NCI-H2196 treated with DMSO at 0.1 percent for 48 hours (cell line): ENCODE measurements around the gene PPARD.
"Not testable (repeated sequence)": the region's sequence is repeated elsewhere in the genome, so short reads cannot be mapped to it uniquely, and the experiment has no call there.

Experiments used
- DNase-seq: peaks from one replicate; lab custom pipeline; 2025; ENCODE audit not compliant: unreplicated experiment; lab: John Stamatoyannopoulos, UW

The PPARD gene

GRCh38 chr6:35403544-35404442, 61.4 kb downstream of the PPARD start:
- no peak for DNase-seq

GRCh38 chr6:35406711-35407485, 64.5 kb downstream of the PPARD start:
- DNase-seq: no peak

- DNase-seq: no peak
Measured at GRCh38 chr6:35409245-35409644, 66.9 kb downstream of the PPARD start.

GRCh38 chr6:35410131-35410530, 67.8 kb downstream of the PPARD start:
- no peak for DNase-seq

- no peak for DNase-seq
Measured at GRCh38 chr6:35411066-35411465, 68.7 kb downstream of the PPARD start.

GRCh38 chr6:35412102-35412501, 69.7 kb downstream of the PPARD start:
- no peak for DNase-seq

GRCh38 chr6:35413911-35414310, 71.6 kb downstream of the PPARD start:
- no peak for DNase-seq

DNA sequence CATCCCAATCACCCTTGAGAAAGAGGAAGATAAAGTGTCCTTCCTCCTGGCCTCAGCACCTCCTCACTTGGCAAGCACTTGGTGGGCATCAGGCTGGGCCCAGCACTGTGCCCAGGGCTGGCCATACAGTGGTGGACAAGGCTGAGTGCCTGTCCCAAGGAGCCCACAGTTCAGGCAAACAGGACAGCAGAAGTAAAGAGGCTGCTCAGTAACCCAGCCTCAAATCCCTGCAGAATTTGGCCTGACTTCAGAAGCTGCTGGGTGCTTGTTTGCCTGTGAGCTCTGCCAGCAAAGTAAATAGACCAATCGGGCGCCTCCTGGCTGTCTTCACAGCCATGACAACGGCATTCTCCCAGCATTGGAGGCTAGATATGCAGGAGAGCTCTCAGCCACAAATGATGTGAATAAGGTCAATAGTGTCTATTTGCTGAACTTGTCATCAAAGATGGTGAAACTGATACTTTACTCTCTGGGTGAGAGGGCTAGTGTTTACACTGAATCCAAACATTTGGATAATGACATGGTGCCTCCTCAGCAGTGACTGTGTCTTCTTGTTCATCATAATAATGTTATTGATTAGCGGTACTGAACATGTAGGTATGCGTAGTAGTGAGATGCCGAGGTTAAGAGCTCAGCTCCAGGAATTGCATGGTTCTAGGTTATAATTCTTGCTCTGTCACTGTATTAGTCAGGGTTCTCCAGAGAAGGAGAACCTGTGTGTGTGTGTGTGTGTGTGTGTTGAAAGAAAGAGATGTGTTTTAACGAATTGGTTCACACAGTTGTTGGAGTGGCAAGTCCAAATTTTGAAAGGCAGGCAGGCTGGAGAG, 72.9 kb downstream of the PPARD start:
- DNase-seq: peak; percentile 95

DNA sequence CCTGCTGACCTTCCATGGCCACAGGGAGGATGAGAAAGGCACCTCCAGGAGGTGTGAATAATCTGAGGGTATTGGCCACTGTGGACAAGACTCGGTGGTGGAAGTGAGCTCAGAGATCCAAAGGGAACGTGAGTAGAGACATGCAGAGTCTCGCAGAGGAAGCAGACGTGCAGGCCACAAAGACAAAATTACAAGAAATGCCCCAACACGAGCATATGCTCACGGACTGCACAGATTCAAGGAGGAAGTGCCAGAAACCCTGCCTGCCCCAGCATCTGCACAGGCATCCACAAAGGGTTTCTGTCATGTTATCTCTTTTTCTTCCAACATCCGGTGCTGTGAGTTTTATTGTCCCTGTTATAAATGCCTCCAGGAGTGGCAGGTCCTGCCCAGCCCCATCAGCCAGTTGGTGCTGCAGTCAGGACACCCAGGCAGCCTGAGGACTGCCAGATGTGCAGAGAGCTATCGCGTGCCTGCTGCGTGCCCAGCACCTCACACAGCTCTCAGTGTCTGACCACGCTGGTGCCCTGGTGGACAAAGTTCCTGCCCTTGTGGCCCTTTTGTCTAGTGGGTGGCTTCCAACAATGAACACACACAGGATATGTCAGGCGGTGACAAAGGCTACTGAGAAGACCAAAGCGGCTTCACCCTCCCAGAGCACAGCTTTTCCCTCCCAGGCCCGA, 75.8 kb downstream of the PPARD start:
- no peak for DNase-seq

GRCh38 chr6:35419417-35419816, 77.1 kb downstream of the PPARD start:
- no peak for DNase-seq

DNA sequence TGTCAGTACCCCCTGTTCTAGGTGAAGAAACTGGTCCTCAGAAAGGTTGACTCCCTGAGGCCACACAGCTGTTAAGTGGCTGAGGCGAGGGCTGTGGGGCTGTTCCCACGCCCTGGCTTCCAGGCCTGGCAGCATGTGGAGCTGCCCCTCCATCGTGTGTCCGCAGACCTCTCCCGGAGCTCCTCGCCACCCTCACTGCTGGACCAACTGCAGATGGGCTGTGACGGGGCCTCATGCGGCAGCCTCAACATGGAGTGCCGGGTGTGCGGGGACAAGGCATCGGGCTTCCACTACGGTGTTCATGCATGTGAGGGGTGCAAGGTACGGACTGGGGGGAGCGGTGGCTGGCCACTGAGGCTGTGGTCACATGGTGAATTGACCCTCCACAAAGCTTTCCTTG, 77.6 kb downstream of the PPARD start:
- DNase-seq: no peak

DNA sequence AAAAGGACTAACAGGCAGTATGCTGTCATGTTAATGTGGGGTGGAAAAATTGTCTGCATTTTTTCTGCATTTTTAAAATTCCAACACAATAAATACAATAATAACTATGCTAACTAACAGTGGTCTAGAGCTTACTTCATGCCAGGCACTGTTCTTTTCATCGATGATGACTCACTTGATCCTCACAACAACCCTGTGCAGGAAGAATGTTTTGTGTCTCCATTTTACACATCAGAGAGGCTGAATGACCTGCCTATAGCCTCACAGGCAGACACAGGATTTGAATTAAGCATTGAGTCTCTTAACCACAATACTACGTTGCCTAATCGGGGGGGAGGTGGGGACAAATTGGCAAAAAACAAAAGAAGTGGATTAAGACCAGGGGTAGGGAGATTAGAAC, 82.9 kb downstream of the PPARD start:
- no peak for DNase-seq

GRCh38 chr6:35426074-35426473, 83.7 kb downstream of the PPARD start:
- DNase-seq: no peak

GRCh38 chr6:35427435-35427834, 85.1 kb downstream of the PPARD start:
- no peak for DNase-seq

DNA sequence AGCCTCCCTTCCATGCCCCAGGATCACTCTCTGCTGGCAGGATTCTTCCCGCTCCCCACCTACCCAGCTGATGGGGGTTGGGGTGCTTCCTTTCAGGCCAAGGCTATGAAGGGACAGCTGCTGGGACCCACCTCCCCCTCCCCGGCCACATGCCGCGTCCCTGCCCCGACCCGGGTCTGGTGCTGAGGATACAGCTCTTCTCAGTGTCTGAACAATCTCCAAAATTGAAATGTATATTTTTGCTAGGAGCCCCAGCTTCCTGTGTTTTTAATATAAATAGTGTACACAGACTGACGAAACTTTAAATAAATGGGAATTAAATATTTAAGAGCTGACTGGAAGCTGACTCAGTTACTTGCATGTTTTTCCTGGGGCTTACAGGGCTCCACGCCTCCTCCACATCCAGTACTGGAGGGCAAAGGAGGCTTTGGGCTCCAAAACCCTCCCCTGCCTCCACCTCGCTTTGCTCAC, 85.5 kb downstream of the PPARD start:
- no peak for DNase-seq

DNA sequence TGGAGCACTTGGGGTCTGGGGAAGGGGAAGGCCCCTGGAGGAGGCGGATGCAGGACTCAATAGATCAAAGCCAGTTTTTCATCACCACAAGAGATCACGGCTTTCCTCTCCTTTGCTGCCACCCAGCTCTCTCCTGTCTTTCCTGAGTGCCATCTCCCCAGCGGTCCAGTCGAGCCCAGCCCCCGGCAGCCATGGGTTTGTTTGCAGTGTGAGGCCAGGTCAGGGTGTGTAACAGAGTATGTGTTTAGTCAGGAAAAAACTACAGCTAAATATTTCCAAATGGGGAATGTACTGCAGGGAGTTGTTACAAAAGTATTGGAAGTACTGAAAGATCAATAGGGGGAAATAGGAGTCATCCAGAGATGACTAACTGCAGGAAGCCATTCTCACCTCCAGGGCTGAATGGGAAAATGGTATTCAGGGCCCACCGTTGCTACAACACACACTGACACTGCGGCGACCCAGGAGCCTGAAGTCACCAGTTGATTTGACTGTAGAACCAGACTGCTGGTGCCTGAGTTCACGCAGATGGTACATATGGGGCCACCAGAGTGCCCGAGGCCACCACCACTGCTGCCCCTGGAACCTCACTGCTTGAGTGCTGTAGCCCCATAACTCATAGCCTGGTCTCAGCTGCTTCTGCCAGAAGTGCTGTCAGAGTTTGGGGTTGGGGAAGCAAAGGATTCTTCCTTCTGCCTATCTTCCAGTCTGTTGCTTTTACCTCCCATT, 86.2 kb downstream of the PPARD start:
- DNase-seq: no peak

DNA sequence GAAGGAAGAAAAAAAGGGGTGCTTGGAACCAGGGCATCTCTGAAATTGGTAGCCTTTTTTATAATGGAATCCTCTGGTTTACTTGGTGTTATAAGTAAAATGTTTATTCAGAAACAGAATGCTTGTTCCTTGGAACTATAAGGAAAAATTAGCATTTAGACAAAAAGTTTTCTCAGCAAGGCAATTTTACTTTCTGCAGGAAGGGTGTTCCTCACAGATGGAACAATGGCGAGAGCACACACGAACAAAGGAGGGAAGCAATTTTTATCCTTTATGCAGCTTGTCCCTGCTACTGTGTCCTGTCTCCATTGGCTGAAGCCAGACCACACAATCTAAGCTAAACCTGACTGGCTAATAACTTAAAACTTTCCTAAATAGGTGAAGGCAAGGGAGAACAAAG, 87.1 kb downstream of the PPARD start:
- no peak for DNase-seq

DNA sequence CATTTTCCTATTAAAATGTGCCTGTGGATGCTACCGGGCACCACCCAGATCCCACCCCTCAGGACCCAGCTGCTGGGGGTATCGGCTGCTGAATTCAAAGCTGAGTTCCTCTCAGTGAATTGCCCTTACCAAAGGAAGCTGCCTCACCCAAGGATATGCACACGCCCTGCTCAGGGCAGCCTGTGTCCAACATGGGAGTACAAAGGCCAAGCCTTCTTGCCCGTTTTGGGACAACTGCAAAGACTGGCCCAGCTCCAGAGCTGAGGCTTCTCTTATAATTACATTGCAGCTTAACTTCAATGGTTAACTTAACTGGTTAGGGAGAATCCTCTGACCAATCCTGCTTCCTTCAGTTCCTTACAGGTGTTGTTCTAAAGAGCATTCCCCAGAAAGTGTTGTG, 89.9 kb downstream of the PPARD start:
- DNase-seq: no peak

DNA sequence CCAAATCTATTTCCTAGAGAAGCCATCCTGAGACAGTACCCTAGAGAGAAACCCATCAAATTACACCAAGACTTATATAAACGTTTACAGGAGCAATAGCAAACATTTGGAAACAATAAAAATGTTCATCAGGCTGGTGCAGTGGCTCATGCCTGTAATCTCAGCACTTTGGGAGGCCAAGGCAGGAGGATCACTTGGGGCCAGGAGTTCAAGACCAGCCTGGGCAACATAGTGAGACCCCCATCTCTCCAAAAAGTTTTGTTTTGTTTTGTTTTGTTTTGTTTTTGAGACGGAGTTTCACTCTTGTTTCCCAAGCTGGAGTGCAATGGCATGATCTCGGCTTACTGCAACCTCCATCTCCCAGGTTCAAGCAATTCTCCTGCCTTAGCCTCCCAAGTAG, 90.3 kb downstream of the PPARD start:
- not testable (repeated sequence) for DNase-seq
